ENCODE results near the gene TMEM108. TPM values are rescaled to one million over a fixed set of nuclear protein-coding genes. Genes with fewer than 3 reads are reported as not detected.
A peak's percentile ranks its signal among the peaks of the same experiment; 100 is the strongest.

Gene TMEM108
- polyA plus RNA-seq, 1 donor (not counting 4 experiments of a cell fraction or from before 2014, with no cell fraction given) = not detected

GRCh38 chr3:133443649-133444422 is 405.6 kb downstream of the TMEM108 start:
- Histone ChIP-seq H3K4me1 (ENCODE audit: control insufficient read depth, extremely low read depth, insufficient read depth, low read length) (peaks cover 11% of the 10 kb centered on the region), H2AFZ (ENCODE audit: control insufficient read depth, low read length) (no peak overlapping the region), H3K4me3 (ENCODE audit: control insufficient read depth in 2 of 3, extremely low read depth in 1 of 3, insufficient read depth in 2 of 3, low read depth in 1 of 3, low read length in 3 of 3) (no peak overlapping the region), H3K9me3 (ENCODE audit: control insufficient read depth, low read depth, low read length) (no peaks in the 10 kb centered on the region), H3K4me2 (ENCODE audit: control insufficient read depth, extremely low read depth, insufficient read depth, low read depth, low read length) (peak overlapping the region; percentile 18), H3K9me1 (ENCODE audit: control insufficient read depth, extremely low read depth, insufficient read depth, low read length) (no peaks in the 10 kb centered on the region), H3K27me3 (ENCODE audit: control insufficient read depth, extremely low read depth, insufficient read depth, low read length) (no peaks in the 10 kb centered on the region), H3K79me2 (ENCODE audit: control insufficient read depth, insufficient read depth, low read length) (no peaks in the 10 kb centered on the region), H3K36me3 (ENCODE audit: control insufficient read depth in 2 of 2, extremely low read depth in 1 of 2, insufficient read depth in 2 of 2, low read length in 2 of 2) (no peaks in the 10 kb centered on the region), H4K20me1 (ENCODE audit: control insufficient read depth, extremely low read depth, insufficient read depth, low read length) (no peaks in the 10 kb centered on the region), H3K9ac (ENCODE audit: control insufficient read depth, extremely low read depth, insufficient read depth, low read length) (no peak overlapping the region), H3K27ac (ENCODE audit: control insufficient read depth, insufficient read depth, low read length) (peak overlapping the region; percentile 57)
- DNase-seq (ENCODE audit: low read depth, low spot score) = no peak
- FAIRE-seq = peak; percentile 71
- dilution Hi-C loops (cut with MboI; ENCODE audit: extremely low pct_ligation_motif_present, low sequenced_read_pairs) = no loop called here
- TF ChIP-seq EZH2 (IDR thresholded peaks at IDR 0.05; ENCODE audit: low read length) = no peak
- TF ChIP-seq, protein P1, sequence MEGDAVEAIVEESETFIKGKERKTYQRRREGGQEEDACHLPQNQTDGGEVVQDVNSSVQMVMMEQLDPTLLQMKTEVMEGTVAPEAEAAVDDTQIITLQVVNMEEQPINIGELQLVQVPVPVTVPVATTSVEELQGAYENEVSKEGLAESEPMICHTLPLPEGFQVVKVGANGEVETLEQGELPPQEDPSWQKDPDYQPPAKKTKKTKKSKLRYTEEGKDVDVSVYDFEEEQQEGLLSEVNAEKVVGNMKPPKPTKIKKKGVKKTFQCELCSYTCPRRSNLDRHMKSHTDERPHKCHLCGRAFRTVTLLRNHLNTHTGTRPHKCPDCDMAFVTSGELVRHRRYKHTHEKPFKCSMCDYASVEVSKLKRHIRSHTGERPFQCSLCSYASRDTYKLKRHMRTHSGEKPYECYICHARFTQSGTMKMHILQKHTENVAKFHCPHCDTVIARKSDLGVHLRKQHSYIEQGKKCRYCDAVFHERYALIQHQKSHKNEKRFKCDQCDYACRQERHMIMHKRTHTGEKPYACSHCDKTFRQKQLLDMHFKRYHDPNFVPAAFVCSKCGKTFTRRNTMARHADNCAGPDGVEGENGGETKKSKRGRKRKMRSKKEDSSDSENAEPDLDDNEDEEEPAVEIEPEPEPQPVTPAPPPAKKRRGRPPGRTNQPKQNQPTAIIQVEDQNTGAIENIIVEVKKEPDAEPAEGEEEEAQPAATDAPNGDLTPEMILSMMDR (optimal IDR thresholded peaks at IDR 0.05 in 1 of 3, IDR thresholded peaks at IDR 0.05 in 1 of 3, conservative IDR thresholded peaks at IDR 0.05 in 1 of 3; ENCODE audit: extremely low read depth in 1 of 3, insufficient read depth in 2 of 3, low read length in 3 of 3) = no peak

DNA sequence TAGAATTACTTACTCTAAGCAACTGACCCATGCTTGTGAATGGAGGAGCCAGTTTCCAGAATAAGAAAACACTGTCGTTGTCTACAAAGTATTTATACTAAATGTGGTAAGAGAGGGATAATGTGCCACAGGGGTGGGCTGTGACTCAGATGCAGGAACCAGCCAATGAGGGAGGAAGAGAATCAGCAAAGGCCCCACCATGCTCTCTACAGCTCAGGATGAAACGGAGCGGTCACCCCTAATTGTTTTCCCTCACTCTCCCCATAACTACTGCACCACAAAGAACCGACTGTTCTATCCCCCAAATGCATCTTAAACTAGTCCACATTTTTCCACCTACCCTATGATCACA is 406.2 kb downstream of the TMEM108 start:
- no peaks in the 10 kb centered on the region for H3K9me1 ChIP-seq (ENCODE audit: control insufficient read depth, extremely low read depth, insufficient read depth, low read length)
- H3K27ac ChIP-seq (ENCODE audit: control insufficient read depth, insufficient read depth, low read length) = peak overlapping the region; percentile 57
- H3K4me3 ChIP-seq (ENCODE audit: control insufficient read depth in 2 of 3, extremely low read depth in 1 of 3, insufficient read depth in 2 of 3, low read depth in 1 of 3, low read length in 3 of 3) = no peak overlapping the region
- no peaks in the 10 kb centered on the region for H3K79me2 ChIP-seq (ENCODE audit: control insufficient read depth, insufficient read depth, low read length)
- no peak for DNase-seq (ENCODE audit: low read depth, low spot score)
- H3K9ac ChIP-seq (ENCODE audit: control insufficient read depth, extremely low read depth, insufficient read depth, low read length) = no peak overlapping the region
- TF ChIP-seq EZH2 (IDR thresholded peaks at IDR 0.05; ENCODE audit: low read length) = no peak
- TF ChIP-seq, protein P1 (optimal IDR thresholded peaks at IDR 0.05 in 1 of 3, IDR thresholded peaks at IDR 0.05 in 1 of 3, conservative IDR thresholded peaks at IDR 0.05 in 1 of 3; ENCODE audit: extremely low read depth in 1 of 3, insufficient read depth in 2 of 3, low read length in 3 of 3) = no peak
- H3K36me3 ChIP-seq (ENCODE audit: control insufficient read depth in 2 of 2, extremely low read depth in 1 of 2, insufficient read depth in 2 of 2, low read length in 2 of 2) = no peaks in the 10 kb centered on the region
- H2AFZ ChIP-seq (ENCODE audit: control insufficient read depth, low read length) = no peak overlapping the region
- FAIRE-seq = no peak
- peaks cover 11% of the 10 kb centered on the region for H3K4me1 ChIP-seq (ENCODE audit: control insufficient read depth, extremely low read depth, insufficient read depth, low read length)
- H3K9me3 ChIP-seq (ENCODE audit: control insufficient read depth, low read depth, low read length) = no peaks in the 10 kb centered on the region
- peak overlapping the region; percentile 18 for H3K4me2 ChIP-seq (ENCODE audit: control insufficient read depth, extremely low read depth, insufficient read depth, low read depth, low read length)
- no peaks in the 10 kb centered on the region for H4K20me1 ChIP-seq (ENCODE audit: control insufficient read depth, extremely low read depth, insufficient read depth, low read length)
- H3K27me3 ChIP-seq (ENCODE audit: control insufficient read depth, extremely low read depth, insufficient read depth, low read length) = no peaks in the 10 kb centered on the region
- dilution Hi-C loops (cut with MboI; ENCODE audit: extremely low pct_ligation_motif_present, low sequenced_read_pairs) = no loop called here

Measured in keratinocyte (primary cell).